DOHH2 (cell line): ENCODE measurements around the gene TFR2.

Experiments
- H3F3A ChIP-seq: fragments of 200-600 bp; sonication (generic), shearing (Covaris generic); 2 replicates; pipeline ENCODE4 v1.6.0; 2016; ENCODE audit warnings: antibody characterized with exemption, mild to moderate bottlenecking; ENCODE audit not compliant: control insufficient read depth, insufficient read depth
- H3K27ac ChIP-seq: fragments of 200-600 bp; sonication (generic); 2 replicates; pipeline ENCODE4 v1.5.1; 2014; ENCODE audit warnings: low read depth, mild to moderate bottlenecking, low read length, moderate library complexity
- H3K27me3 ChIP-seq: fragments of 200-600 bp; sonication (generic); 2 replicates; pipeline ENCODE4 v1.6.1; 2014; ENCODE audit warnings: mild to moderate bottlenecking, low read length, mixed read lengths; ENCODE audit not compliant: control insufficient read depth
- H3K36me3 ChIP-seq: fragments of 200-600 bp; sonication (generic); 2 replicates; pipeline ENCODE4 v1.6.1; 2014; ENCODE audit warnings: mild to moderate bottlenecking, low read length, moderate library complexity, mixed read lengths; ENCODE audit not compliant: control insufficient read depth
- H3K4me1 ChIP-seq: fragments of 200-600 bp; sonication (generic); 2 replicates; pipeline ENCODE4 v1.6.1; 2014; ENCODE audit warnings: mild to moderate bottlenecking, low read length, mixed read lengths; ENCODE audit not compliant: control insufficient read depth
- H3K4me2 ChIP-seq: fragments of 200-600 bp; sonication (generic); 2 replicates; pipeline ENCODE4 v1.6.0; 2014; ENCODE audit warnings: mild to moderate bottlenecking, low read length, moderate library complexity
- H3K4me3 ChIP-seq: fragments of 200-600 bp; sonication (generic); 2 replicates; pipeline ENCODE4 v1.5.1; 2014; ENCODE audit warnings: mild to moderate bottlenecking, low read length, mixed read lengths
- H3K79me2 ChIP-seq: fragments of 200-600 bp; sonication (generic); 2 replicates; pipeline ENCODE4 v1.6.1; 2014; ENCODE audit warnings: mild to moderate bottlenecking, low read length, mixed read lengths; ENCODE audit not compliant: control insufficient read depth
- H3K9me2 ChIP-seq: fragments of 200-600 bp; sonication (generic); replicated peaks from 2 replicates; pipeline ENCODE4 v1.6.1; 2014; ENCODE audit warnings: mild to moderate bottlenecking, low read length, mixed read lengths; ENCODE audit not compliant: control insufficient read depth
- H3K9me3 ChIP-seq: fragments of 200-600 bp; sonication (generic); 2 replicates; pipeline ENCODE4 v1.6.1; 2014; ENCODE audit warnings: antibody characterized with exemption, low read length, mixed read lengths; ENCODE audit not compliant: control insufficient read depth, insufficient read depth
- H4K20me1 ChIP-seq: fragments of 200-600 bp; sonication (generic); 2 replicates; pipeline ENCODE4 v1.6.0; 2014; ENCODE audit warnings: low read depth, mild to moderate bottlenecking, antibody characterized with exemption, low read length, moderate library complexity; ENCODE audit not compliant: control insufficient read depth, insufficient read depth
- CTCF ChIP-seq: fragments of 200-600 bp; sonication (generic); IDR thresholded peaks from one replicate; pipeline ENCODE4 v1.5.1; 2014; ENCODE audit warnings: antibody characterized with exemption, mild to moderate bottlenecking, low read depth, low read length; ENCODE audit not compliant: poor library complexity, severe bottlenecking
- EZH2phosphoT487 ChIP-seq: fragments of 200-600 bp; sonication (generic); IDR thresholded peaks from 2 replicates; pipeline ENCODE4 v1.6.1; 2017; ENCODE audit warnings: borderline replicate concordance, mild to moderate bottlenecking, antibody characterized with exemption, low read length, moderate library complexity, mixed read lengths

TFR2 gene

GRCh38 chr7:100602889-100603725, 38.2 kb downstream of the TFR2 start:
- Histone ChIP-seq H3K4me3 (peak overlapping the region; percentile 74), H3K4me2 (peak overlapping the region; percentile 89), H3K79me2 (no peaks in the 10 kb centered on the region), H3K36me3 (no peaks in the 10 kb centered on the region), H3F3A (no peaks in the 10 kb centered on the region), H3K9me3 (no peaks in the 10 kb centered on the region), H4K20me1 (no peaks in the 10 kb centered on the region), H3K27ac (no peak overlapping the region), H3K27me3 (peaks cover 31% of the 10 kb centered on the region), H3K4me1 (peaks cover 19% of the 10 kb centered on the region), H3K9me2 (no peaks in the 10 kb centered on the region)
- TF ChIP-seq EZH2phosphoT487: no peak
- no peak for TF ChIP-seq CTCF

- Histone ChIP-seq H3F3A (no peaks in the 10 kb centered on the region), H3K4me2 (no peak overlapping the region), H3K4me1 (peaks cover 18% of the 10 kb centered on the region), H3K36me3 (no peaks in the 10 kb centered on the region), H4K20me1 (no peaks in the 10 kb centered on the region), H3K27me3 (peaks cover 24% of the 10 kb centered on the region), H3K9me2 (no peaks in the 10 kb centered on the region), H3K9me3 (no peaks in the 10 kb centered on the region), H3K79me2 (no peaks in the 10 kb centered on the region), H3K27ac (no peak overlapping the region), H3K4me3 (no peak overlapping the region)
- TF ChIP-seq EZH2phosphoT487: no peak
- peak; percentile 51 for TF ChIP-seq CTCF
Observed at GRCh38 chr7:100600730-100601038, 40.7 kb downstream of the TFR2 start.

GRCh38 chr7:100599911-100600729, 41.2 kb downstream of the TFR2 start:
- peak; percentile 94 for TF ChIP-seq CTCF
- no peak for TF ChIP-seq EZH2phosphoT487
- H3K36me3 ChIP-seq: no peaks in the 10 kb centered on the region
- H3K79me2 ChIP-seq: no peaks in the 10 kb centered on the region
- no peak overlapping the region for H3K4me3 ChIP-seq
- no peaks in the 10 kb centered on the region for H3F3A ChIP-seq
- H4K20me1 ChIP-seq: no peaks in the 10 kb centered on the region
- no peaks in the 10 kb centered on the region for H3K9me2 ChIP-seq
- H3K27me3 ChIP-seq: peaks cover 18% of the 10 kb centered on the region
- H3K4me2 ChIP-seq: no peak overlapping the region
- H3K9me3 ChIP-seq: no peaks in the 10 kb centered on the region
- H3K27ac ChIP-seq: no peak overlapping the region
- peaks cover 13% of the 10 kb centered on the region for H3K4me1 ChIP-seq
